Measurements from ENCODE around the gene TRMT11. TPM values are rescaled to one million over a fixed set of nuclear protein-coding genes. Genes with fewer than 3 reads are reported as not detected.
A peak's percentile ranks its signal among the peaks of the same experiment; 100 is the strongest.

Gene TRMT11
- total RNA-seq, 2 donors from 2014 or later = 29.4 to 35.4 TPM

- 83 to 87% methylated on average over 4 to 6 of the region's 6 CpGs for WGBS, 2 experiments (ENCODE audit: insufficient coverage in 1 of 2, insufficient read length in 1 of 2)
- H3K27me3 Mint-ChIP-seq (ENCODE audit: insufficient read depth) = no peaks in the 10 kb centered on the region
Measured at GRCh38 chr6:126063512-126064146, 77.3 kb downstream of the TRMT11 start.

GRCh38 chr6:126064257-126064747 is 78.0 kb downstream of the TRMT11 start:
- Histone ChIP-seq H3K9ac (ENCODE audit: extremely low read depth, low read length, poor library complexity, severe bottlenecking) (no peak overlapping the region), H3K9me3 (ENCODE audit: control insufficient read depth, low read length) (no peaks in the 10 kb centered on the region), H3K27me3 (ENCODE audit: control insufficient read depth, insufficient read depth, low read length, poor library complexity, severe bottlenecking) (no peaks in the 10 kb centered on the region), H3K27ac (ENCODE audit: low read depth, low read length) (no peak overlapping the region), H3K36me3 (ENCODE audit: control insufficient read depth, insufficient read depth, low read length) (peaks cover 7% of the 10 kb centered on the region), H3K4me1 (ENCODE audit: control insufficient read depth, insufficient read depth, low read length) (no peaks in the 10 kb centered on the region), H3K4me3 (ENCODE audit: low read length) (no peak overlapping the region)
- DNase-seq = no peak
- Mint-ChIP-seq H3K9me3 (no peaks in the 10 kb centered on the region), H3K4me1 (peaks cover 21% of the 10 kb centered on the region), H3K4me3 (no peak overlapping the region), H3K27ac (peak overlapping the region; percentile 16), H3K27me3 (ENCODE audit: insufficient read depth) (no peaks in the 10 kb centered on the region), H3K36me3 (ENCODE audit: low read depth) (peaks cover 11% of the 10 kb centered on the region)
- WGBS, 2 experiments (ENCODE audit: insufficient coverage in 1 of 2, insufficient read length in 1 of 2) = 85 to 94% methylated on average over 3 to 4 of the region's 4 CpGs
- TF ChIP-seq, protein P1, sequence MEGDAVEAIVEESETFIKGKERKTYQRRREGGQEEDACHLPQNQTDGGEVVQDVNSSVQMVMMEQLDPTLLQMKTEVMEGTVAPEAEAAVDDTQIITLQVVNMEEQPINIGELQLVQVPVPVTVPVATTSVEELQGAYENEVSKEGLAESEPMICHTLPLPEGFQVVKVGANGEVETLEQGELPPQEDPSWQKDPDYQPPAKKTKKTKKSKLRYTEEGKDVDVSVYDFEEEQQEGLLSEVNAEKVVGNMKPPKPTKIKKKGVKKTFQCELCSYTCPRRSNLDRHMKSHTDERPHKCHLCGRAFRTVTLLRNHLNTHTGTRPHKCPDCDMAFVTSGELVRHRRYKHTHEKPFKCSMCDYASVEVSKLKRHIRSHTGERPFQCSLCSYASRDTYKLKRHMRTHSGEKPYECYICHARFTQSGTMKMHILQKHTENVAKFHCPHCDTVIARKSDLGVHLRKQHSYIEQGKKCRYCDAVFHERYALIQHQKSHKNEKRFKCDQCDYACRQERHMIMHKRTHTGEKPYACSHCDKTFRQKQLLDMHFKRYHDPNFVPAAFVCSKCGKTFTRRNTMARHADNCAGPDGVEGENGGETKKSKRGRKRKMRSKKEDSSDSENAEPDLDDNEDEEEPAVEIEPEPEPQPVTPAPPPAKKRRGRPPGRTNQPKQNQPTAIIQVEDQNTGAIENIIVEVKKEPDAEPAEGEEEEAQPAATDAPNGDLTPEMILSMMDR (conservative IDR thresholded peaks at IDR 0.05) = no peak

More at GRCh38 chr6:126063512-126064146, 77.3 kb downstream of the TRMT11 start:
- peak; percentile 63 for DNase-seq
- peaks cover 7% of the 10 kb centered on the region for H3K36me3 Mint-ChIP-seq (ENCODE audit: low read depth)
- H3K9ac ChIP-seq (ENCODE audit: extremely low read depth, low read length, poor library complexity, severe bottlenecking) = no peak overlapping the region
- H3K36me3 ChIP-seq (ENCODE audit: control insufficient read depth, insufficient read depth, low read length) = peaks cover 10% of the 10 kb centered on the region
- H3K4me1 ChIP-seq (ENCODE audit: control insufficient read depth, insufficient read depth, low read length) = no peaks in the 10 kb centered on the region
- peak overlapping the region; percentile 16 for H3K27ac Mint-ChIP-seq
- no peaks in the 10 kb centered on the region for H3K27me3 ChIP-seq (ENCODE audit: control insufficient read depth, insufficient read depth, low read length, poor library complexity, severe bottlenecking)
- peaks cover 21% of the 10 kb centered on the region for H3K4me1 Mint-ChIP-seq
- no peak overlapping the region for H3K4me3 Mint-ChIP-seq
- H3K27ac ChIP-seq (ENCODE audit: low read depth, low read length) = no peak overlapping the region
- H3K9me3 Mint-ChIP-seq = no peaks in the 10 kb centered on the region
- TF ChIP-seq, protein P1 (conservative IDR thresholded peaks at IDR 0.05) = no peak
- H3K9me3 ChIP-seq (ENCODE audit: control insufficient read depth, low read length) = no peaks in the 10 kb centered on the region
- no peak overlapping the region for H3K4me3 ChIP-seq (ENCODE audit: low read length)

DNA sequence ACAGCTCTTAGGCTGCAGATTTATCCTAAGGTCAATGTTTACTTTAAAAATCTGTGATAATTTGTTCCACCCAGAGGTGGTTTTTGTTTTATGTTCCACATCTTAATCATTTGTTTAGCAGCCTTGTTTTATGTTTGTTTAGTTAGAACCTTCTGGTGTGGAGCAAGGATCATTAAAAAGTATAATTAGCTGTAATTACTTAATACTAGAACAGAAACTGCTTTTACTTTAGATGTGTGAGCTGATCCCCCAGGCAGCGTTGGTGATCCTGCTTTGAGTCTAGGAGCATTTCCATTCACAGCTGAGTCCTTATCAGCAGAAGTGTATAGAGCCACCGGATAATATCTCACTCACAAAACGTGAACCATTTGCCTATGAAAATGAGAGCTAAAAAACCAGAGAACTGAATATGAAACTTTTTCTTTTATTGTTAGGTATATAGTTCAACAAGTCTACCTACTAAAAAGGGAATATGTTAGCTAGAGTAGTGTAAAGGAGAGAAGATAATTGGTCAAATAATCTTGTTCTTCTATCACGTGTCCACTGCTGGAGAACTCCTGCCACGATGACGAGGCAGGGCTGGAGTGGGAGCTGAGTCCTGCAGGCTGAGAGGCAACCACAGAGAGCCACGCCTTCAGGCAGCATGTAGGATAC is 78.5 kb downstream of the TRMT11 start:
- no peak overlapping the region for H3K27ac Mint-ChIP-seq
- H3K27ac ChIP-seq (ENCODE audit: low read depth, low read length) = no peak overlapping the region
- no peak for DNase-seq

More for the DNA sequence above, 78.5 kb downstream of the TRMT11 start:
- TF ChIP-seq, protein P1 (conservative IDR thresholded peaks at IDR 0.05) = no peak
- Histone ChIP-seq H3K9ac (ENCODE audit: extremely low read depth, low read length, poor library complexity, severe bottlenecking) (no peak overlapping the region), H3K36me3 (ENCODE audit: control insufficient read depth, insufficient read depth, low read length) (peaks cover 2% of the 10 kb centered on the region), H3K27me3 (ENCODE audit: control insufficient read depth, insufficient read depth, low read length, poor library complexity, severe bottlenecking) (no peaks in the 10 kb centered on the region), H3K4me1 (ENCODE audit: control insufficient read depth, insufficient read depth, low read length) (no peaks in the 10 kb centered on the region), H3K4me3 (ENCODE audit: low read length) (no peak overlapping the region), H3K9me3 (ENCODE audit: control insufficient read depth, low read length) (no peaks in the 10 kb centered on the region)
- WGBS, 2 experiments (ENCODE audit: insufficient coverage in 1 of 2, insufficient read length in 1 of 2) = 94% methylated on average over 7 of the region's 7 CpGs; no CpG with 5 or more reads in 1 of the 2 experiments
- H3K27me3 Mint-ChIP-seq (ENCODE audit: insufficient read depth) = no peaks in the 10 kb centered on the region
- H3K36me3 Mint-ChIP-seq (ENCODE audit: low read depth) = peaks cover 12% of the 10 kb centered on the region
- H3K4me1 Mint-ChIP-seq = peaks cover 21% of the 10 kb centered on the region
- H3K9me3 Mint-ChIP-seq = no peaks in the 10 kb centered on the region
- no peak overlapping the region for H3K4me3 Mint-ChIP-seq
